ENCODE data around the gene SLC2A4. TPM values are rescaled to one million over a fixed set of nuclear protein-coding genes. Genes with fewer than 3 reads are reported as not detected.
"Not testable (repeated sequence)": the region's sequence is repeated elsewhere in the genome, so short reads cannot be mapped to it uniquely, and the experiment has no call there.

SLC2A4 gene
- total RNA-seq, 1 experiment from 2014 or later: 1.5 TPM

DNA sequence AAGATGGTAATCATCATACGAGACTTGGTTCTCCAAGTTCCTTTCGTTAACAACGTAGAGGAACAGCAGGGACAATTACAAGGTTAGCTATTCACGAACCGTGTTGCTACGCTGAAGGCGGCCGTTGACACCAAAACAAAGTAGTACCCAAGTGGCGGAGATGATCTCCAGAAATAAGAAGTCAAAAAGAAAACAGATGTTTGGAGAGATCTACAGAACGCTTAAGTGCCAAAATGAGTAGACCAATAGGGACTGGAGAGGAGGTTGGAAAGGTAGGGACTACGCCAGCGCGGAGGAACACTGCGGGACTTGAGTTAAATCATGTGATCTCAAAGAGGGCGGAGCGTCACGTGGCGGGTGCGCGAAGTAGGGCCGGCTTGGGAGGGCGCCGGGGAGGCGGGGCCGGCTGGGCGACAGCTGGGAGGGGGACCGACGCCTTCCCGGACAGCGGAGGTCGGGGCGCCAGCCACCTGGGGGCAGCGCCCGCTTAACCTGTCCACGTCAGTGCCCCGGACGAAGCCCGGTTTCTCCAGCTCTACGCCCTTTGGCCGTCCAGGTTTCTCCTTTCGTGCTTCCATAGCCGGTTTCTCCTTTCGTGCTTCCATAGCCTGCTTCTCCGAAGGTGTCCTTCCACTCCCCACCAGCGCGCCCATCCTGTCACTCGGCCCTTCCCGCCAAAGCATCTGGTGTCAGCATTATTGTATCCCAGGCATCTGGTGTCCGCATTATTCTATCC lies 38.6 kb upstream of the SLC2A4 start:
- Histone ChIP-seq H3K9me2 (ENCODE audit: insufficient read depth) (no peaks in the 10 kb centered on the region), H3K4me1 (replicated peaks; ENCODE audit: insufficient read depth) (peaks cover 21% of the 10 kb centered on the region), H3F3A (ENCODE audit: insufficient read depth, low read depth) (peaks cover 57% of the 10 kb centered on the region), H3K79me2 (ENCODE audit: low read depth) (peaks cover 44% of the 10 kb centered on the region), H3K27ac (peak overlapping the region; percentile 87), H3K27me3 (ENCODE audit: insufficient read depth, low read depth) (no peaks in the 10 kb centered on the region), H4K20me1 (ENCODE audit: insufficient read depth) (peaks cover 6% of the 10 kb centered on the region; the same call in 1 of the 2 replicates), H3K9me3 (ENCODE audit: insufficient read depth, low read depth) (no peaks in the 10 kb centered on the region), H3K36me3 (ENCODE audit: low read depth) (peaks cover 23% of the 10 kb centered on the region; the same call in 1 of the 2 replicates), H2AFZ (peak overlapping the region; percentile 88), H3K4me3 (peak overlapping the region; percentile 78), H3K4me2 (peak overlapping the region; percentile 96)
- ChIA-PET POLR2A (ENCODE audit: unreplicated experiment) (interaction anchor here (0.5 to 1.5 kb wide), 6 partner anchors 14 to 591 kb away, joined by 3 to 7 read pairs (median 4); partner anchors contain the start of gene KDM6B), CTCF (interaction anchor here (0.6 to 1.0 kb wide), 3 partner anchors 23 to 64 kb away, joined by 4 to 30 read pairs (median 6); partner anchors contain the start of genes ACADVL and DLG4)
- intact Hi-C loops (cut with micrococcal nuclease; ENCODE audit: unreplicated experiment): no loop called here
- peak; percentile 85 to 96 for DNase-seq
- no TSS peak for BruUV-seq (replicated peaks)
- TF ChIP-seq EZH2 (IDR thresholded peaks at IDR 0.05; ENCODE audit: low read depth): no peak
- TF ChIP-seq, protein P1, sequence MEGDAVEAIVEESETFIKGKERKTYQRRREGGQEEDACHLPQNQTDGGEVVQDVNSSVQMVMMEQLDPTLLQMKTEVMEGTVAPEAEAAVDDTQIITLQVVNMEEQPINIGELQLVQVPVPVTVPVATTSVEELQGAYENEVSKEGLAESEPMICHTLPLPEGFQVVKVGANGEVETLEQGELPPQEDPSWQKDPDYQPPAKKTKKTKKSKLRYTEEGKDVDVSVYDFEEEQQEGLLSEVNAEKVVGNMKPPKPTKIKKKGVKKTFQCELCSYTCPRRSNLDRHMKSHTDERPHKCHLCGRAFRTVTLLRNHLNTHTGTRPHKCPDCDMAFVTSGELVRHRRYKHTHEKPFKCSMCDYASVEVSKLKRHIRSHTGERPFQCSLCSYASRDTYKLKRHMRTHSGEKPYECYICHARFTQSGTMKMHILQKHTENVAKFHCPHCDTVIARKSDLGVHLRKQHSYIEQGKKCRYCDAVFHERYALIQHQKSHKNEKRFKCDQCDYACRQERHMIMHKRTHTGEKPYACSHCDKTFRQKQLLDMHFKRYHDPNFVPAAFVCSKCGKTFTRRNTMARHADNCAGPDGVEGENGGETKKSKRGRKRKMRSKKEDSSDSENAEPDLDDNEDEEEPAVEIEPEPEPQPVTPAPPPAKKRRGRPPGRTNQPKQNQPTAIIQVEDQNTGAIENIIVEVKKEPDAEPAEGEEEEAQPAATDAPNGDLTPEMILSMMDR (conservative IDR thresholded peaks at IDR 0.05): no peak

DNA sequence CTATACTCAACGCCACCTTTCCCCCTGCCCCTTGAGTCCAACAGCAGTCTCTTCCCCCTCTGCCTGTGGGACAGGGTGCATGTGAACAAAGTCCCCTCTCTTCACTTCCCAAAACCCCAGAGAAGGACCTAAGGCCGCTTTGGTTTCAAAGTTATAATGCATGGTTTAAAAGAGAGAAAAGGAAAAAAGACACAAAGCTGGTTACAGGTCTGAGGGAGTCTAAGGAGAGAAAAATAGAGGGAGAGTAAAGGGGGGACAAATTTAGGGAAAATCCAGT lies 38.1 kb upstream of the SLC2A4 start:
- H3F3A ChIP-seq (ENCODE audit: insufficient read depth, low read depth): peaks cover 57% of the 10 kb centered on the region
- no peaks in the 10 kb centered on the region for H3K9me3 ChIP-seq (ENCODE audit: insufficient read depth, low read depth)
- H3K4me3 ChIP-seq: peak overlapping the region; percentile 78; the same call in 1 of the 2 replicates
- H4K20me1 ChIP-seq (ENCODE audit: insufficient read depth): peaks cover 6% of the 10 kb centered on the region; the same call in 1 of the 2 replicates
- peaks cover 23% of the 10 kb centered on the region; the same call in 1 of the 2 replicates for H3K36me3 ChIP-seq (ENCODE audit: low read depth)
- peaks cover 47% of the 10 kb centered on the region for H3K79me2 ChIP-seq (ENCODE audit: low read depth)
- no peaks in the 10 kb centered on the region for H3K9me2 ChIP-seq (ENCODE audit: insufficient read depth)
- H3K27me3 ChIP-seq (ENCODE audit: insufficient read depth, low read depth): no peaks in the 10 kb centered on the region
- BruUV-seq (replicated peaks): no TSS peak
- peak overlapping the region; percentile 87; the same call in 1 of the 2 replicates for H3K27ac ChIP-seq
- CTCF ChIA-PET: interaction anchor here (0.6 to 0.9 kb wide), 2 partner anchors 65 to 444 kb away, joined by 4 read pairs; no protein-coding TSS in a partner anchor
- TF ChIP-seq EZH2 (IDR thresholded peaks at IDR 0.05; ENCODE audit: low read depth): no peak
- TF ChIP-seq, protein P1 (conservative IDR thresholded peaks at IDR 0.05): no peak
- POLR2A ChIA-PET (ENCODE audit: unreplicated experiment): no interaction called here
- H2AFZ ChIP-seq: no peak overlapping the region
- peaks cover 21% of the 10 kb centered on the region for H3K4me1 ChIP-seq (replicated peaks; ENCODE audit: insufficient read depth)
- DNase-seq: no peak
- intact Hi-C loops (cut with micrococcal nuclease; ENCODE audit: unreplicated experiment): no loop called here
- peak overlapping the region; percentile 96 for H3K4me2 ChIP-seq

DNA sequence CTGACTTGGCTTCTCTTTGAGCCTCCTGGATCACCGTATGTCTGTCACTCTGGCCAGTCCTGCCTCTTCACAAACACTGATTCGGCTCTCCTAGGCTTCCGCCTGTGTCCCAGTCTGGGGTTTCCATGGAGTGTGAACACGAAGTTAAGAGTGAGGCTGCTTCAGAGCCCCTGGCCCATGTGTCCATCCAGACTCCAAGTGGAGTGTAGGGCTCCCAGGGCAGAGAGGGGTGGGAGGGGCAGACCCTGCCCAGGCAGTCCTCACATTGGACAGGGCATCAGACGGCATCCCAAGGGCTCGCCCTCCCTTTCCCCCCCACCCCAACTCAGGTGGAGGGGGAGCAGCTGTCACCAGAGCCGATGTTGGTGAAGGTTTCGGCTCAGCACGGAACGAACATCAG lies 37.7 kb upstream of the SLC2A4 start:
- H4K20me1 ChIP-seq (ENCODE audit: insufficient read depth); intact Hi-C loops (cut with micrococcal nuclease; ENCODE audit: unreplicated experiment); DNase-seq; BruUV-seq (replicated peaks); H3K4me2 ChIP-seq; POLR2A ChIA-PET (ENCODE audit: unreplicated experiment); H3K9me3 ChIP-seq (ENCODE audit: insufficient read depth, low read depth); H3K9me2 ChIP-seq (ENCODE audit: insufficient read depth); H3K27ac ChIP-seq; H3K4me3 ChIP-seq; H2AFZ ChIP-seq; H3K27me3 ChIP-seq (ENCODE audit: insufficient read depth, low read depth): not testable (repeated sequence)
- peaks cover 22% of the 10 kb centered on the region for H3K4me1 ChIP-seq (replicated peaks; ENCODE audit: insufficient read depth)
- H3K36me3 ChIP-seq (ENCODE audit: low read depth): peaks cover 23% of the 10 kb centered on the region; the same call in 1 of the 2 replicates
- CTCF ChIA-PET: interaction anchor here (0.6 kb wide), 1 partner anchor 444 kb away, joined by 4 read pairs; no protein-coding TSS in a partner anchor
- peaks cover 57% of the 10 kb centered on the region for H3F3A ChIP-seq (ENCODE audit: insufficient read depth, low read depth)
- H3K79me2 ChIP-seq (ENCODE audit: low read depth): peaks cover 47% of the 10 kb centered on the region
